Naive thymus-derived CD4-positive, alpha-beta T cell (primary cell): ENCODE measurements around the gene SLCO2A1. TPM values are rescaled to one million over a fixed set of nuclear protein-coding genes. Genes with fewer than 3 reads are reported as not detected.
A peak's percentile ranks its signal among the peaks of the same experiment; 100 is the strongest.

Experiments
- ATAC-seq: fragments of 150-1000 bp; cut with Tn5 transposase; 2 replicates; pipeline ENCODE4 v1.10.0; 2021; ENCODE audit warnings: mild to moderate bottlenecking, moderate library complexity
- CTCF ChIA-PET: fragments of 350-600 bp; sonication (Branson Sonifier 250); formaldehyde crosslinking; loops from one replicate; lab custom pipeline; 2021; ENCODE audit warnings: antibody characterized with exemption; lab: Charles Lee
- POLR2A ChIA-PET: fragments of 350-600 bp; sonication (Branson Sonifier 250); formaldehyde crosslinking; loops from one replicate; lab custom pipeline; 2021; ENCODE audit warnings: antibody characterized with exemption, inconsistent platforms; lab: Charles Lee
- DNase-seq, 9 donors: peaks; one replicate each; pipeline versions ENCODE4 v3.0.0 to v3.0.0-alpha.2; 2020 to 2022; ENCODE audit warnings: mixed read lengths in 1 of 9
- H3K27ac ChIP-seq: one replicate; pipeline ENCODE4 v1.7.0; 2013; ENCODE audit warnings: mild to moderate bottlenecking, low read depth, low read length, moderate library complexity
- H3K27me3 ChIP-seq, 2 donors: one replicate each; pipeline ENCODE4 v1.7.0; 2013; ENCODE audit warnings: low read length in 2 of 2, mild to moderate bottlenecking in 2 of 2, moderate library complexity in 2 of 2; ENCODE audit not compliant: control insufficient read depth in 2 of 2, insufficient read depth in 2 of 2
- H3K36me3 ChIP-seq, 3 experiments: 1 replicate in 2 of 3; 2 replicates in 1 of 3; pipeline ENCODE4 v1.7.0; 2013; ENCODE audit warnings: low read length in 3 of 3, mild to moderate bottlenecking in 3 of 3, moderate library complexity in 1 of 3; ENCODE audit not compliant: insufficient read depth in 3 of 3, control insufficient read depth in 2 of 3
- H3K4me1 ChIP-seq, 2 donors: one replicate each; pipeline ENCODE4 v1.7.0; 2013; ENCODE audit warnings: low read length in 2 of 2, mild to moderate bottlenecking in 2 of 2, moderate library complexity in 1 of 2; ENCODE audit not compliant: control insufficient read depth in 2 of 2, insufficient read depth in 2 of 2
- H3K4me3 ChIP-seq: 2 replicates; pipeline ENCODE4 v1.7.0; 2013; ENCODE audit warnings: mild to moderate bottlenecking, low read length
- H3K9me3 ChIP-seq, 3 experiments: 1 replicate in 2 of 3; 2 replicates in 1 of 3; pipeline ENCODE4 v1.7.0; 2013; ENCODE audit warnings: low read length in 3 of 3; ENCODE audit not compliant: control insufficient read depth in 2 of 3
- H3K27ac Mint-ChIP-seq, 9 donors: one replicate each; pipeline ENCODE4 v1.8.0; 2020 to 2022; ENCODE audit warnings: mixed read lengths in 9 of 9, mild to moderate bottlenecking in 8 of 9, moderate library complexity in 5 of 9, inconsistent platforms in 2 of 9
- H3K27me3 Mint-ChIP-seq, 5 donors: one replicate each; pipeline ENCODE4 v1.8.0; 2021 to 2022; ENCODE audit warnings: mixed read lengths in 5 of 5, mild to moderate bottlenecking in 1 of 5
- H3K36me3 Mint-ChIP-seq, 5 donors: one replicate each; pipeline ENCODE4 v1.8.0; 2020 to 2022; ENCODE audit warnings: mixed read lengths in 5 of 5, mild to moderate bottlenecking in 3 of 5, inconsistent platforms in 1 of 5
- H3K4me1 Mint-ChIP-seq, 7 donors: one replicate each; pipeline ENCODE4 v1.8.0; 2020 to 2022; ENCODE audit warnings: mixed read lengths in 7 of 7, mild to moderate bottlenecking in 3 of 7, inconsistent platforms in 1 of 7
- H3K4me3 Mint-ChIP-seq, 10 donors: one replicate each; pipeline ENCODE4 v1.8.0; 2020 to 2022; ENCODE audit warnings: mild to moderate bottlenecking in 10 of 10, mixed read lengths in 10 of 10, moderate library complexity in 6 of 10, inconsistent platforms in 2 of 10
- H3K9me3 Mint-ChIP-seq, 11 donors: one replicate each; pipeline ENCODE4 v1.8.0; 2020 to 2022; ENCODE audit warnings: mixed read lengths in 11 of 11, mild to moderate bottlenecking in 4 of 11, inconsistent platforms in 1 of 11, moderate library complexity in 1 of 11
- intact Hi-C, 2 donors: fragments of 100-400 bp; cut with micrococcal nuclease; formaldehyde crosslinking; loops; one replicate each; pipeline ENCODE4 v1.15.1; 2023
- polyA plus RNA-seq, 2 donors: library from polyadenylated mRNA; unstranded; fragments of 300-500 nt; fragmentation: Illumina TruSeq; gene quantifications; one replicate each; pipeline ENCODE4 v1.2.3, GENCODE V29; 2021
- total RNA-seq, 6 experiments: library from RNA in 5 of 6; stranded (reverse) in 5 of 6; gene quantifications; 1 replicate in 5 of 6; 2 replicates in 1 of 6; pipeline ENCODE4 v1.2.3 and lab custom pipeline; 2021 to 2026

SLCO2A1 gene
- total and polyA plus RNA-seq, 7 experiments from 2014 or later, result not detected

DNA sequence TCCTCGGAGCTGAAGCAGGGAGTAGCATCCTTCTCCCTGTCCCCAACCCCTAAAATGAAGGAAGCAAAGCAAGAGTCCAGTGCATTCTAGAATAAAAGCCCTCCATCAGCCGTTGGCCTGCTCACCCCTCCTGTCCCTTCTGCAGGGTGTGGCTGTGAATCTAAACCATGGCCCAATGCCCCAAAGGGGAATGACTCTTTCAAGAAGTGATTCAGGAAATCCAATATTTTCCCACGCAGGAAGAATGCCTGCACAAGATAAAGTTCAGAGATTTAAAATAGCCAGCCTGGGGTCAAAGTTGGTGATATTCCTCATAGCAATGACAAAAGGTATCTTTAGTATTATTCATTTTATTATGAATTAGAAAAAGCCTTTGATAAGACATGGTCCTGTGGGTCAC, 38.5 kb downstream of the SLCO2A1 start:
- Mint-ChIP-seq H3K27ac (no peak overlapping the region), H3K4me3 (no peak overlapping the region), H3K4me1 (peaks cover 0 to 3% (median 0%) of the 10 kb centered on the region in 7 donors), H3K36me3 (no peaks in the 10 kb centered on the region), H3K9me3 (no peaks in the 10 kb centered on the region), H3K27me3 (peaks cover 5 to 14% (median 11%) of the 10 kb centered on the region in 5 donors)
- POLR2A ChIA-PET, result no interaction called here
- Histone ChIP-seq H3K27me3 (no peaks in the 10 kb centered on the region), H3K4me3 (no peak overlapping the region), H3K36me3 (no peaks in the 10 kb centered on the region), H3K4me1 (no peaks in the 10 kb centered on the region), H3K9me3 (no peaks in the 10 kb centered on the region), H3K27ac (no peak overlapping the region)
- no peak for ATAC-seq
- intact Hi-C loops, result no loop called here
- DNase-seq, result no peak
- CTCF ChIA-PET, result no interaction called here

DNA sequence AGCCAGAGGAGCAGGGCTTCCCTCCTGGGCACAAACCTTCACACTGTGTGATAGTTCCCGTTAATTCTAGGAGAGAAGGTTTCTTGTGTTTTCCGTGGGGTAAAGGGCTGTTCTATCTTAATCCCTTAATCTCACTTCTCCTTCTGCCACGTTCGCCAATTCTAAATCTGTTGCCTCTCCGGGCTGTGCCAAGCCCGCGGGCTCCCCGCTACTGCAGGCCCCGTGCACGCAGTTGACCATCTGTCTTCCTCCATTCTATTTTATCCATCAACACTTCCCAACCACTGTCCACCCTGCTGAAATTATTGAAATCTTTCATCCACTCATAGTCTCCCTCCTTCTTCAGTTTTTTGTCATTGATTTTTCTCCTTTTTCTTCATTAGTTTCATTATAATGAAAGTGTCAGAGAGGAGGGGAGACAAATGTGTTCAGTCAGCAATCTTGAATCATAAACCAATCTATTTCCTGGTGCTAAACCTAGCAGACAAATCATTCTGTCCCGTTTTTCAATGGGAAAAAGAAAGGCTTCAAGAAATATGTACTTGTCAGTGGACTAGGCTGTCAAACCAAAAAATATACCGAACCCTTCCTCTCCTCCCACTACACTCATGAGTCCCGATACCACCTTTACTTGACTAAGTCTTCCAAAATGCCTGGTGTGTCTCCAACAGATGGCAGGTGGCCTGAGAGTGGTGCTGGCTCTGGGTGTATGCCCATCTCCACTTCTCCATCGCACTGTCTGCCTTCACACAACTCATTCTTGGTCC, 39.6 kb downstream of the SLCO2A1 start:
- no peak overlapping the region for H3K27ac ChIP-seq
- ChIA-PET POLR2A (no interaction called here), CTCF (no interaction called here)
- no peaks in the 10 kb centered on the region for H3K4me1 ChIP-seq
- no peaks in the 10 kb centered on the region for H3K9me3 ChIP-seq
- intact Hi-C loops, result no loop called here
- H3K27me3 ChIP-seq, result no peaks in the 10 kb centered on the region
- H3K27ac Mint-ChIP-seq, result no peak overlapping the region
- no peak overlapping the region for H3K4me3 Mint-ChIP-seq
- no peak for DNase-seq
- H3K36me3 ChIP-seq, result no peaks in the 10 kb centered on the region
- peaks cover 0 to 3% (median 0%) of the 10 kb centered on the region in 7 donors for H3K4me1 Mint-ChIP-seq
- no peaks in the 10 kb centered on the region for H3K9me3 Mint-ChIP-seq
- peak; percentile 20 for ATAC-seq
- peaks cover 5 to 14% (median 13%) of the 10 kb centered on the region in 5 donors for H3K27me3 Mint-ChIP-seq
- H3K4me3 ChIP-seq, result no peak overlapping the region
- no peaks in the 10 kb centered on the region for H3K36me3 Mint-ChIP-seq

DNA sequence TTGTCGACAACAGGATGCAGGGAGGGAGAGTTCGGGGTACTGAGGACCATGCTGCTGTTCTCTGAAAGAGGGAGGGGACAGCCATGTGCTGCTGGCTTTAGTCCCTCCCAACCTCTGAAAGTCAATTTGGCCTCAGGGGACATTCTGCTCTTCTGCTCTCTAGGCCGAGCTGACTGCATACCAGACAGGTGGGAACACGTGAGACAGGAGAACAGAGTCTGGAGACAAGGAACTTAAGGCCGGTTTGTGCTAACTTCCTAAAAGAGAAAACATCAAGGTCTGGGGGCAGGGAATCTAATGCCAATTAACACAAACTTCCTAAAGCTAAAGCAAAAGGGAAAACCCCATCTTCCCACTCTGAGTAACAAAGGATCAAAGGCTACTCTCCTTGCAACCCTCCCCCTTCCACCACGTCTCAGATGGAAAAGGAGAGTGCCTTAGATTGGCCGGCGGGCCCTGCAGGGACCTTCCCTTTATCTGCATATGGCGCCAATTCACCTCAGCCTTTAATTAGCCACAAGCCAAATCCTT, 41.0 kb downstream of the SLCO2A1 start:
- Histone ChIP-seq H3K4me1 (no peaks in the 10 kb centered on the region), H3K4me3 (no peak overlapping the region), H3K27ac (no peak overlapping the region), H3K9me3 (no peaks in the 10 kb centered on the region), H3K27me3 (no peaks in the 10 kb centered on the region), H3K36me3 (no peaks in the 10 kb centered on the region)
- ChIA-PET CTCF (no interaction called here), POLR2A (no interaction called here)
- intact Hi-C loops, result no loop called here
- peaks cover 0 to 3% (median 0%) of the 10 kb centered on the region in 7 donors for H3K4me1 Mint-ChIP-seq
- no peak overlapping the region for H3K4me3 Mint-ChIP-seq
- peaks cover 5 to 14% (median 13%) of the 10 kb centered on the region in 5 donors for H3K27me3 Mint-ChIP-seq
- no peak for ATAC-seq
- H3K9me3 Mint-ChIP-seq, result no peaks in the 10 kb centered on the region
- H3K27ac Mint-ChIP-seq, result no peak overlapping the region
- DNase-seq, result no peak
- no peaks in the 10 kb centered on the region for H3K36me3 Mint-ChIP-seq

DNA sequence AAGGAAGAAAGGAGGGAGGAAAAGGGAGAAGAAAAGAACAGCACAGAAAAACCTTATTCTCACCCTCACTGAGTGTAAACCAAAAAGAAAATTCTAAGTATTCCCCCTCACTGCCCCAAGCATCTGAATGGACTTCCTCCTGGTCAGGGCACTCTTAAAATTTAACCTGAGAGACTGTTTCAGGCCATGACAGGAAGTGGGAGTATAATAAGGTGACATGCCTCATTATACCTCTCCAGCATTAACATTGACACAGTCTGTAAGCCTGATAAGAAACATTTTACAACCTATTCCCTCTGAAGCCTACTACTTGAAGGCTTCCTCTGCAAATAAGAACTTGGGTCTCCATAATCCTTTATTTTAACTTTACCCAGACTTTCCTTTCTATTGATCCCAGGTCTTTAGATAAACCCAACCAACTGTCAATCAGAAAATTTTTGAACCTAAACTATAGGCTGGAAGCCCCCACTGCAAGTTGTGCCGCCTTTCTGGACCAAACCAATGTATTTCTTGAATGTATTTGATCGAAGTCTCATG, 41.7 kb downstream of the SLCO2A1 start:
- H3K27me3 Mint-ChIP-seq, result peaks cover 5 to 17% (median 9%) of the 10 kb centered on the region in 5 donors
- H3K4me1 Mint-ChIP-seq, result peaks cover 0 to 3% (median 0%) of the 10 kb centered on the region in 7 donors
- no peaks in the 10 kb centered on the region for H3K9me3 ChIP-seq
- DNase-seq (no peak), ATAC-seq (no peak)
- no peak overlapping the region for H3K4me3 Mint-ChIP-seq
- intact Hi-C loops, result no loop called here
- H3K27ac ChIP-seq, result no peak overlapping the region
- H3K4me3 ChIP-seq, result no peak overlapping the region
- H3K9me3 Mint-ChIP-seq, result peaks cover 0 to under 1% (median 0%) of the 10 kb centered on the region in 11 donors
- ChIA-PET POLR2A (no interaction called here), CTCF (no interaction called here)
- H3K36me3 ChIP-seq, result no peaks in the 10 kb centered on the region
- no peak overlapping the region for H3K27ac Mint-ChIP-seq
- H3K4me1 ChIP-seq, result no peaks in the 10 kb centered on the region
- no peaks in the 10 kb centered on the region for H3K36me3 Mint-ChIP-seq
- no peaks in the 10 kb centered on the region for H3K27me3 ChIP-seq

DNA sequence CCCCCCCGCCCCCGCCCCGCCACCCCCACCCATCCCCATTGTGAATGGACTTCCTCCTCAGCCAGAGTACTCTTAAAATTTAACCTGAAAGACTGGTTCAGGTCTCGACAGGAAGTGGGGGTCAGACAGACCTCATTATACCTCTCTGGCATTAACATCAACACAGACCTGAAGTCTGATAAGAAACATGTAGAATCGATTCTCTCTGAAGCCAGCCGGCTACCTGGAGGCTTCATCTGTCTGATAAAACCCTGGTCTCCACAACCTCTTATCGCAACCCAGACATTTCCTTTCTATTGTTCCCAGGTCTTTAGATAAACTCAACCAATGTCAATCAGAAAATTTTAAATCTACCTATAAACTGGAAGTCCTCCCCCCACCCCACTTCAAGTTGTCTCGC, 42.6 kb downstream of the SLCO2A1 start:
- intact Hi-C loops, result no loop called here
- H3K27ac Mint-ChIP-seq, result no peak overlapping the region

DNA sequence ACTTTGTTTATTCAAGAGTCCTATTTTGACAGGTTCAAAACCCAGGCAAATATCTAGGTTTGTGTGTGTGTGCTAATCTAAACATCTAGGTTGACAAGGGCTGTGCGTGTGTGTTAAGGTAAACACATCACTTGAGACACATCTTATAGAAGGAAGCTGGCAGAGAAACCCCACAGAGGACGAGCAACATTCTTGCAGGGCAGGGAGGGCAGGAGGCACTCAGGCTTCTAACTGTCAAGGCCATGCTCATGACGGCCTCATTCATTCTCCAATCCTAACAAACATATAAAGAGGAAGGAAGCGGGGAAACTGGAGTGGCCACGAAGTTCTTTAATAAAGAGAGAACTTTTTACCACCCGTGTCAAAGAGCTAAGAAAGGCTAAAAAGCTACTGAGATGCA, 43.4 kb downstream of the SLCO2A1 start:
- no peaks in the 10 kb centered on the region for H3K27me3 ChIP-seq
- no peaks in the 10 kb centered on the region for H3K4me1 ChIP-seq
- Mint-ChIP-seq H3K4me1 (peaks cover 0 to 3% (median 0%) of the 10 kb centered on the region in 7 donors), H3K9me3 (peaks cover 0 to 4% (median 0%) of the 10 kb centered on the region in 11 donors), H3K27me3 (peaks cover 5 to 22% (median 13%) of the 10 kb centered on the region in 5 donors), H3K36me3 (no peaks in the 10 kb centered on the region), H3K4me3 (no peak overlapping the region), H3K27ac (no peak overlapping the region)
- no peaks in the 10 kb centered on the region for H3K36me3 ChIP-seq
- POLR2A ChIA-PET, result no interaction called here
- H3K27ac ChIP-seq, result no peak overlapping the region
- DNase-seq (no peak), ATAC-seq (no peak)
- H3K9me3 ChIP-seq, result no peaks in the 10 kb centered on the region
- intact Hi-C loops, result no loop called here
- H3K4me3 ChIP-seq, result no peak overlapping the region
- CTCF ChIA-PET, result no interaction called here

More for the DNA sequence above, 42.6 kb downstream of the SLCO2A1 start:
- Histone ChIP-seq H3K4me3 (no peak overlapping the region), H3K36me3 (no peaks in the 10 kb centered on the region), H3K27ac (no peak overlapping the region), H3K27me3 (no peaks in the 10 kb centered on the region), H3K9me3 (no peaks in the 10 kb centered on the region), H3K4me1 (no peaks in the 10 kb centered on the region)
- H3K4me1 Mint-ChIP-seq, result peaks cover 0 to 3% (median 0%) of the 10 kb centered on the region in 7 donors
- DNase-seq (no peak), ATAC-seq (no peak)
- H3K9me3 Mint-ChIP-seq, result peaks cover 0 to 4% (median 0%) of the 10 kb centered on the region in 11 donors
- no peak overlapping the region for H3K4me3 Mint-ChIP-seq
- POLR2A ChIA-PET, result no interaction called here
- H3K36me3 Mint-ChIP-seq, result no peaks in the 10 kb centered on the region
- CTCF ChIA-PET, result no interaction called here
- H3K27me3 Mint-ChIP-seq, result peaks cover 5 to 22% (median 13%) of the 10 kb centered on the region in 5 donors
